ENCODE data around the gene UBE3D. TPM values are rescaled to one million over a fixed set of nuclear protein-coding genes. Genes with fewer than 3 reads are reported as not detected.

UBE3D gene
- total RNA-seq, 3 donors from 2014 or later (not counting 1 experiment from before 2014, with no cell fraction given), result 6.6 to 7.9 (median 7.2) TPM

DNA sequence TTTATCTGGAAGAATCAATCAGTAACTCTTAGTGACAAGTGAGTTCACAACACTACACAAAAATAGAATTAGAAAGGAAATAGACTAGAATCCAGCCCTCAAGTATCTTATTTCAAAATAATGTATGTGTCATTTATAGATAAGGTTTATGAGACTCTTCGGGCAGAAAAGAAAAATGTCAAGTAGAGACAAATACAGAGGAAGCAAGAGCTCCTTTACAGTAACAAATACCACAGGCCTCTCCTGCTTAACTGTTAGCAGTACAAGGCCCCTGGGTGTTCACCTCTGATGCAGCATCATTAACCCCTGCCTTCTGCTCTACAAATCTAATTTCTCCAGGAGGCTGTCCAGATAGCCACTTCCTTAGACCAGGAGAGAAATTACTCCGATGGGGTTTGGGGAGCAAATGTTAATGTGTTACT lies 76.7 kb downstream of the UBE3D start:
- no peaks in the 10 kb centered on the region for H3K4me1 Mint-ChIP-seq

DNA sequence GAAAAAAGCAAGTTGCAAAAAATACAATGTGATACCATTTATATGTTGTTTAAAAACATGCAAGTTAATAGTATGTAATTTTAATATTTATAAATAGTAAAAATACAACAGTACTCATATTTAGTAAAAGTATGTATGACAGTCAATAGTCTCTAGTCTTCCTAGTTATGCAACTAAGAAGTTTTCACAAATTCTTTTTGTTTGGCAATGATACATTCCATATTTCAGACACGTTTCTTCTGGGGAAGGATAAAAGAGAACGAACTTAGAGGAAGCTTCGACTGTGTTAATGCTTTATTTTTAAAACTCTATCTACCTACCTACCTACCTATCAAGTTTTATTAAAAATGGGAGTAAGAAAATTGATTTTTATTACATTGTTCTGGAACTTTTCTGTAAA lies 77.7 kb downstream of the UBE3D start:
- Histone ChIP-seq H3K36me3 (ENCODE audit: control insufficient read depth, insufficient read depth, low read length) (no peaks in the 10 kb centered on the region), H3K9me3 (ENCODE audit: control insufficient read depth, insufficient read depth, low read length) (no peaks in the 10 kb centered on the region), H3K27ac (ENCODE audit: low read length) (no peak overlapping the region), H3K27me3 (ENCODE audit: control insufficient read depth, insufficient read depth, low read length) (no peaks in the 10 kb centered on the region), H3K4me1 (ENCODE audit: control insufficient read depth, insufficient read depth, low read length) (no peaks in the 10 kb centered on the region), H3K4me3 (ENCODE audit: low read length) (no peak overlapping the region)
- H3K27ac Mint-ChIP-seq, result no peak overlapping the region
- H3K27me3 Mint-ChIP-seq (ENCODE audit: low read depth in 2 of 2), result no peaks in the 10 kb centered on the region
- no peaks in the 10 kb centered on the region for H3K36me3 Mint-ChIP-seq
- H3K4me3 Mint-ChIP-seq, result no peak overlapping the region
- intact Hi-C loops (cut with micrococcal nuclease), result no loop called here
- no peak for DNase-seq
- no peaks in the 10 kb centered on the region for H3K9me3 Mint-ChIP-seq
- no peak for ATAC-seq
- no peaks in the 10 kb centered on the region for H3K4me1 Mint-ChIP-seq
- TF ChIP-seq, protein P1, sequence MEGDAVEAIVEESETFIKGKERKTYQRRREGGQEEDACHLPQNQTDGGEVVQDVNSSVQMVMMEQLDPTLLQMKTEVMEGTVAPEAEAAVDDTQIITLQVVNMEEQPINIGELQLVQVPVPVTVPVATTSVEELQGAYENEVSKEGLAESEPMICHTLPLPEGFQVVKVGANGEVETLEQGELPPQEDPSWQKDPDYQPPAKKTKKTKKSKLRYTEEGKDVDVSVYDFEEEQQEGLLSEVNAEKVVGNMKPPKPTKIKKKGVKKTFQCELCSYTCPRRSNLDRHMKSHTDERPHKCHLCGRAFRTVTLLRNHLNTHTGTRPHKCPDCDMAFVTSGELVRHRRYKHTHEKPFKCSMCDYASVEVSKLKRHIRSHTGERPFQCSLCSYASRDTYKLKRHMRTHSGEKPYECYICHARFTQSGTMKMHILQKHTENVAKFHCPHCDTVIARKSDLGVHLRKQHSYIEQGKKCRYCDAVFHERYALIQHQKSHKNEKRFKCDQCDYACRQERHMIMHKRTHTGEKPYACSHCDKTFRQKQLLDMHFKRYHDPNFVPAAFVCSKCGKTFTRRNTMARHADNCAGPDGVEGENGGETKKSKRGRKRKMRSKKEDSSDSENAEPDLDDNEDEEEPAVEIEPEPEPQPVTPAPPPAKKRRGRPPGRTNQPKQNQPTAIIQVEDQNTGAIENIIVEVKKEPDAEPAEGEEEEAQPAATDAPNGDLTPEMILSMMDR (IDR thresholded peaks at IDR 0.05), result no peak
- no CpG with 5 or more reads among the region's 3 CpGs for WGBS (ENCODE audit: insufficient coverage)

More for the DNA sequence above, 76.7 kb downstream of the UBE3D start:
- Histone ChIP-seq H3K4me1 (ENCODE audit: control insufficient read depth, insufficient read depth, low read length) (no peaks in the 10 kb centered on the region), H3K27me3 (ENCODE audit: control insufficient read depth, insufficient read depth, low read length) (no peaks in the 10 kb centered on the region), H3K36me3 (ENCODE audit: control insufficient read depth, insufficient read depth, low read length) (no peaks in the 10 kb centered on the region), H3K9me3 (ENCODE audit: control insufficient read depth, insufficient read depth, low read length) (no peaks in the 10 kb centered on the region), H3K27ac (ENCODE audit: low read length) (no peak overlapping the region), H3K4me3 (ENCODE audit: low read length) (no peak overlapping the region)
- intact Hi-C loops (cut with micrococcal nuclease), result no loop called here
- Mint-ChIP-seq H3K9me3 (no peaks in the 10 kb centered on the region), H3K4me3 (no peak overlapping the region), H3K27ac (no peak overlapping the region), H3K27me3 (ENCODE audit: low read depth in 2 of 2) (no peaks in the 10 kb centered on the region), H3K36me3 (no peaks in the 10 kb centered on the region)
- TF ChIP-seq, protein P1 (IDR thresholded peaks at IDR 0.05), result no peak
- ATAC-seq, result no peak
- no peak for DNase-seq
- 94% methylated on average over 2 of the region's 2 CpGs for WGBS (ENCODE audit: insufficient coverage)

DNA sequence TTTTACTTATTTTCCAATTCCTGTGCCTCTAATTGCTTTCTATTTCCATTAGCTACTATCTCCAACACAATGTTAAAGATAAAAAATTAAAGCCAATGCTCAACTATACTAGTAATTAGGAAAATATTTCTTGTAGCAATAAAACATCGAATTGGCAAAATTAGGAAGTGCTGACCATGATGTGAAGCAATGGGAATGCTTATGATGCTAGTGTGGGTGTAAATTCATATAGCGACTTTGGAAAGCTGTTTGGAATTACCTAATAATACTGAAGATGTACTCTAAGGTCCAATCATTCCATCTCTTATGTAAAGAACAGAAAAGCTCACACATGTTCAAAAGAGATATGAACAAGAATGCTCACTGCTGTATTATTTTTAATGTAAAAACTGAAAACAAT lies 78.2 kb downstream of the UBE3D start:
- H3K4me3 Mint-ChIP-seq, result no peak overlapping the region
- DNase-seq, result no peak
- no peaks in the 10 kb centered on the region for H3K4me1 Mint-ChIP-seq
- no peaks in the 10 kb centered on the region for H3K36me3 Mint-ChIP-seq
- no peak overlapping the region for H3K4me3 ChIP-seq (ENCODE audit: low read length)
- TF ChIP-seq, protein P1 (IDR thresholded peaks at IDR 0.05), result no peak
- WGBS (ENCODE audit: insufficient coverage), result 100% methylated on average over 1 of the region's 2 CpGs
- H3K9me3 ChIP-seq (ENCODE audit: control insufficient read depth, insufficient read depth, low read length), result no peaks in the 10 kb centered on the region
- H3K27ac Mint-ChIP-seq, result no peak overlapping the region
- H3K9me3 Mint-ChIP-seq, result no peaks in the 10 kb centered on the region
- H3K27me3 Mint-ChIP-seq (ENCODE audit: low read depth in 2 of 2), result no peaks in the 10 kb centered on the region
- no peaks in the 10 kb centered on the region for H3K4me1 ChIP-seq (ENCODE audit: control insufficient read depth, insufficient read depth, low read length)
- no peaks in the 10 kb centered on the region for H3K27me3 ChIP-seq (ENCODE audit: control insufficient read depth, insufficient read depth, low read length)
- intact Hi-C loops (cut with micrococcal nuclease), result no loop called here
- H3K27ac ChIP-seq (ENCODE audit: low read length), result no peak overlapping the region
- no peaks in the 10 kb centered on the region for H3K36me3 ChIP-seq (ENCODE audit: control insufficient read depth, insufficient read depth, low read length)
- no peak for ATAC-seq

GRCh38 chr6:82984720-82985119 lies 80.9 kb downstream of the UBE3D start:
- no peaks in the 10 kb centered on the region for H3K4me1 Mint-ChIP-seq
- no peaks in the 10 kb centered on the region for H3K9me3 Mint-ChIP-seq
- no peak for ATAC-seq
- H3K9me3 ChIP-seq (ENCODE audit: control insufficient read depth, insufficient read depth, low read length), result no peaks in the 10 kb centered on the region
- H3K27me3 Mint-ChIP-seq (ENCODE audit: low read depth in 2 of 2), result no peaks in the 10 kb centered on the region
- H3K4me3 Mint-ChIP-seq, result no peak overlapping the region
- H3K4me1 ChIP-seq (ENCODE audit: control insufficient read depth, insufficient read depth, low read length), result no peaks in the 10 kb centered on the region
- no peaks in the 10 kb centered on the region for H3K36me3 Mint-ChIP-seq
- no peak for DNase-seq
- no peak overlapping the region for H3K27ac Mint-ChIP-seq
- H3K4me3 ChIP-seq (ENCODE audit: low read length), result no peak overlapping the region
- no peaks in the 10 kb centered on the region for H3K27me3 ChIP-seq (ENCODE audit: control insufficient read depth, insufficient read depth, low read length)
- intact Hi-C loops (cut with micrococcal nuclease), result no loop called here
- no peaks in the 10 kb centered on the region for H3K36me3 ChIP-seq (ENCODE audit: control insufficient read depth, insufficient read depth, low read length)
- TF ChIP-seq, protein P1 (IDR thresholded peaks at IDR 0.05), result no peak
- no peak overlapping the region for H3K27ac ChIP-seq (ENCODE audit: low read length)
